Kidney (tissue), 14 donors: ENCODE results near the gene ENAH. TPM values are rescaled to one million over a fixed set of nuclear protein-coding genes. Genes with fewer than 3 reads are reported as not detected.
"Not testable (repeated sequence)": the region's sequence is repeated elsewhere in the genome, so short reads cannot be mapped to it uniquely, and the experiment has no call there.

ENCODE experiments used
- DNase-seq, 5 donors: peaks; one replicate each; pipeline ENCODE4 v3.0.0-alpha.2; 2013 to 2020
- FAIRE-seq: peaks from 2 replicates; lab custom pipeline; 2012; peaks lifted over from hg19 to GRCh38; lab: Jason Lieb, UNC
- H3K27ac ChIP-seq, 2 donors: one replicate each; pipeline ENCODE4 v1.7.0; 2013; ENCODE audit warnings: low read depth in 2 of 2, low read length in 2 of 2, inconsistent platforms in 1 of 2
- H3K27me3 ChIP-seq: one replicate; pipeline ENCODE4 v1.7.1; 2013; ENCODE audit warnings: low read length, inconsistent platforms; ENCODE audit not compliant: control insufficient read depth, insufficient read depth
- H3K36me3 ChIP-seq, 3 donors: one replicate each; pipeline versions ENCODE4 v1.7.0 to v1.7.1; 2013; ENCODE audit warnings: low read length in 3 of 3, control low read depth in 1 of 3, inconsistent platforms in 1 of 3; ENCODE audit not compliant: insufficient read depth in 3 of 3, control insufficient read depth in 2 of 3
- H3K4me1 ChIP-seq, 3 donors: one replicate each; pipeline versions ENCODE4 v1.7.0 to v1.7.1; 2013; ENCODE audit warnings: low read length in 3 of 3, inconsistent platforms in 1 of 3, low read depth in 1 of 3; ENCODE audit not compliant: control insufficient read depth in 2 of 3, insufficient read depth in 2 of 3
- H3K4me3 ChIP-seq, 3 donors: one replicate each; pipeline versions ENCODE4 v1.7.0 to v1.8.1; 2013; ENCODE audit warnings: low read length in 3 of 3, control low read depth in 1 of 3, inconsistent platforms in 1 of 3
- H3K9ac ChIP-seq, 3 donors: one replicate each; pipeline versions ENCODE4 v1.7.0 to v1.7.1; 2013; ENCODE audit warnings: low read length in 3 of 3, control low read depth in 1 of 3, inconsistent platforms in 1 of 3
- H3K9me3 ChIP-seq, 3 donors: one replicate each; pipeline versions ENCODE4 v1.7.0 to v1.7.1; 2013; ENCODE audit warnings: low read length in 3 of 3, control low read depth in 1 of 3, inconsistent platforms in 1 of 3; ENCODE audit not compliant: control insufficient read depth in 2 of 3, insufficient read depth in 1 of 3
- intact Hi-C: fragments of 100-400 bp; cut with DNase I; formaldehyde crosslinking; loops from one replicate; pipeline ENCODE4 v1.11.1; 2022
- polyA plus RNA-seq: library from polyadenylated mRNA; stranded (reverse); fragments of 350-450 nt; fragmentation: Illumina TruSeq; extraction: RNeasy Lipid Tissue Mini Kit (QIAGEN cat#74804); gene quantifications from one replicate; pipeline ENCODE4 v1.2.3, GENCODE V29; 2014; ENCODE audit warnings: low read depth, low replicate concordance; ENCODE audit not compliant: insufficient read depth
- total RNA-seq: library from RNA; stranded (reverse); fragmentation: NEBNext Ultra II Directional; extraction: Animal tissue kit (Norgen Biotek cat#: 25700); gene quantifications from one replicate; pipeline ENCODE4 v1.2.1, GENCODE V29; 2021
- TF ChIP-seq, protein P1 (sequence below): IDR thresholded peaks from 3 replicates; pipeline ENCODE4 v1.5.1; 2012; ENCODE audit warnings: mild to moderate bottlenecking, moderate library complexity, borderline replicate concordance; ENCODE audit not compliant: insufficient read depth; ENCODE audit errors: extremely low read depth
- donor health status: control.
- donor health status: control.
- donor health status: control.
- donor health status: control.
- donor health status: control.
- donor health status: DM: yes; HTN: yes; CAD: no.
- donor health status: Normal renal cell carcinoma (clear cell type).

The ENAH gene
- total and polyA plus RNA-seq, 2 donors from 2014 or later = 6.2 to 42.3 TPM

DNA sequence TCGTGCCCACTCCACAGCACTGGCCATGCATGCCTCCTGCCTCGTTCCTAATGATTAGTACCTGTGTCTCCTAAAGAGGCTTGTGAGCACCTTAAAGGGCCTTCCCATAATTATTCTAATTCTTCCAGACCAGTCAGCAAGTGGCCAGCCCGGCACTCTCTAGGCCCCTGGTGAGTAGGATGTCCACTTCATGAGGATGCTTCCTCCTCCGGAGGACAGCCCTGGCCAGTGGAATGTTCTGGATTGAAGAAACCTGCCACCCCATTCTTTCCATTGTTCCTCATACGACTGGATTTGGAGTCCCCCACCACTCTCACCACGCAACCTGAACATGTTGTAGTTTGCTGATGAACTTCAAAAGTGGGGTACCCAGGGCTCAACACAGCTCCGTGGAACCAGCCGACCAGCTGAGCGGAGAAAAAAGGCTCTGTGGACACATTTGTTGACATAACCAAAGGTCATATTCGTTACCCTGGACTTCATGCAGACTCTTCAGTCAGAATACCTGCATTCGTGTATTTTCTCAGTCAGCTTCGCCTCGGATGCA is 178.4 kb downstream of the ENAH start:
- Histone ChIP-seq H3K27me3 (no peaks in the 10 kb centered on the region), H3K4me3 (no peak overlapping the region), H3K9me3 (no peaks in the 10 kb centered on the region), H3K9ac (peak overlapping the region in 1 of 3 donors; percentile 9), H3K36me3 (no peaks in the 10 kb centered on the region), H3K4me1 (peaks cover 0 to 5% (median 5%) of the 10 kb centered on the region in 3 donors), H3K27ac (no peak overlapping the region)
- DNase-seq (peak in 1 of 5 donors; percentile 54), FAIRE-seq (no peak)
- TF ChIP-seq, protein P1, sequence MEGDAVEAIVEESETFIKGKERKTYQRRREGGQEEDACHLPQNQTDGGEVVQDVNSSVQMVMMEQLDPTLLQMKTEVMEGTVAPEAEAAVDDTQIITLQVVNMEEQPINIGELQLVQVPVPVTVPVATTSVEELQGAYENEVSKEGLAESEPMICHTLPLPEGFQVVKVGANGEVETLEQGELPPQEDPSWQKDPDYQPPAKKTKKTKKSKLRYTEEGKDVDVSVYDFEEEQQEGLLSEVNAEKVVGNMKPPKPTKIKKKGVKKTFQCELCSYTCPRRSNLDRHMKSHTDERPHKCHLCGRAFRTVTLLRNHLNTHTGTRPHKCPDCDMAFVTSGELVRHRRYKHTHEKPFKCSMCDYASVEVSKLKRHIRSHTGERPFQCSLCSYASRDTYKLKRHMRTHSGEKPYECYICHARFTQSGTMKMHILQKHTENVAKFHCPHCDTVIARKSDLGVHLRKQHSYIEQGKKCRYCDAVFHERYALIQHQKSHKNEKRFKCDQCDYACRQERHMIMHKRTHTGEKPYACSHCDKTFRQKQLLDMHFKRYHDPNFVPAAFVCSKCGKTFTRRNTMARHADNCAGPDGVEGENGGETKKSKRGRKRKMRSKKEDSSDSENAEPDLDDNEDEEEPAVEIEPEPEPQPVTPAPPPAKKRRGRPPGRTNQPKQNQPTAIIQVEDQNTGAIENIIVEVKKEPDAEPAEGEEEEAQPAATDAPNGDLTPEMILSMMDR = no peak
- intact Hi-C loops = loop anchor here (10.0 kb wide), 1 partner anchor 500 kb away; no protein-coding TSS in a partner anchor

DNA sequence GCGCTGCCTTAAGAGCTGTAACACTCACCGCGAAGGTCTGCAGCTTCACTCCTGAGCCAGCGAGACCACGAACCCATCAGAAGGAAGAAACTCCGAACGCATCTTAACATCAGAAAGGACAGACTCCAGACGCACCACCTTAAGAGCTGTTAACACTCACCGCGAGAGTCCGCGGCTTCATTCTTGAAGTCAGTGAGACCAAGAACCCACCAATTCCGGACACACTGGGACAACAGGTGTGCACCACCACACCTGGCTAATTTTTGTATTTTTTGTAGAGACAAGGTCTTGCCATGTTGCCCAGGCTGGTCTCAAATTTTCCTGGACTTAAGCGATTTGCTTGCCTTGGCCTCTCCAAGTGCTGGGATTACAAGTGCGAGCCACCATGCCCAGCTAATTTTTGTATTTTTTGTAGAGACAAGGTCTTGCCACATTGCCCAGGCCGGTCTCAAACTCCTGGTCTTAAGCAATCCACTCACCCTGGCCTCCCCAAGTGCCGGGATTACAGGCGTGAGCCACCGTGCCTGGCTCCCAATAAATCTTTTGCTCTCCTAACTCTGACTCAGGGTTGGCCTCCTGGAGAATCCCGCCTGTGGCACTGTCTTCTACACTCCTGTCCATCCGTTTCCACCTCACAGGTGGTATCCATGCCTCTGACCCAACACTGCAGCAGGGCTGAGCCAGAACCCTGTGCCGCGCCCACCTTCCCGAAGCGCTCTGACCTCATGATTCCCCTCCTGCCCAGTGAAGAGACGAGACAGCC is 179.1 kb downstream of the ENAH start:
- H3K4me1 ChIP-seq, FAIRE-seq, H3K9ac ChIP-seq, H3K36me3 ChIP-seq, H3K4me3 ChIP-seq, H3K9me3 ChIP-seq, H3K27me3 ChIP-seq, H3K27ac ChIP-seq: not testable (repeated sequence)
- intact Hi-C loops = loop anchor here (10.0 kb wide), 1 partner anchor 501 kb away; no protein-coding TSS in a partner anchor
- peak in 2 of 5 donors; percentile 35 to 59 for DNase-seq

DNA sequence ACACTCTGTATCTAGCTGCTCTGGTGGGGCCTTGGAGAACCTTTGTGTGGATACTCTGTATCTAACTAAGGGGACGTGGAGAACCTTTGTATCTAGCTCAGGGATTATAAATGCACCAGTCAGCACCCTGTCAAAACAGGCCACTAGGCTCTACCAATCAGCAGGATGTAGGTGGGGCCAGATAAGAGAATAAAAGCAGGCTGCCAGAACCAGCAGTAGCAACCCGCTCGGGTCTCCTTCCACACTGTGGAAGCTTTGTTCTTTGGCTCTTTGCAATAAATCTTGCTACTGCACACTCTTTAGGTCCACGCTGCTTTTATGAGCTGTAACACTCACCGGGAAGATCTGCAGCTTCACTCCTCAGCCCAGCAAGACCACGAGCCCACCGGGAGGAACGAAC is 179.7 kb downstream of the ENAH start:
- H3K4me3 ChIP-seq, H3K9me3 ChIP-seq, H3K36me3 ChIP-seq, H3K27ac ChIP-seq, H3K4me1 ChIP-seq, H3K27me3 ChIP-seq, FAIRE-seq, H3K9ac ChIP-seq: not testable (repeated sequence)
- intact Hi-C loops = loop anchor here (10.0 kb wide), 1 partner anchor 502 kb away; no protein-coding TSS in a partner anchor
- peak in 2 of 5 donors; percentile 4 to 34 for DNase-seq

DNA sequence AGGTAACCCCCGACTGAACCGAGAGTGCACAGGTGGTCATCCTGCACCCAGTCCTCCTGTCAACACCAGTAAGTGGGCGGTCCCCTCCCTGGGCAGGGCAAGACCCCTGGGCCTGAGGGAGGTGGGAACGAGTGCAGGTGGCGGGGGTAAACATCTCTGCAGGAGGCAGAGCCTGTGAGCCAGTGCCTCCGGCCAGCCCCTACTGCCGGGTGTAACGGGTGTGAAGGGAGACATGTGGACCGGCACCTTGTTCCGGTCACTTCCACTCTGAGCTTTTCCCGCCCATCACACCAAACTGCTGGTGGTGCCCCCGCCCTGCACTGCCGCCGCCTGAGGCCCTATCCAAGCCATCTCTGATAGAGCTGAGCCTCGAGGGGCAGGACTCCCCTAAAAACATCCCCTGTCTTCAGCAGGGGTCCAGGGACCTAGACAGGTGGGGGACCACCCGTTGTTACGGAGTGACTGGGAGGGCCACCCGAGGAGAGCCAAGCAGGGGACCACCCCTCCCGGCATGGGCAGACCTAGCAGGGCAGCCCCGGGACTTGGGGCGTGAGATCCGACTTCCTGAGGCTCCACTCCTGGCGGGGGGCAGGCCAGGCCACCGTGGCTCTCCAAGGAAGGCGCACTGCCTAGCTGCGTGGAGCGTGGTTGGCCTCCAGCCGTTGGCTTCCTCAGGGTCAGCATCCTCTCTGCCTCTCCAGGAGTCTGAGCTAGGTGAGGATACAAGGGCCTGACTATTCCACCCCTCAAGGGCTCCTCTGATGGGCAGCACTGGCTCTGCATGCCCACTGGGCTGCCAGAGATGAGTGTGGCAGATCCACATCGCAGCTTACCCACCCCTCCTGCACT is 181.2 kb downstream of the ENAH start:
- DNase-seq (peak in 2 of 5 donors; percentile 36 to 64), FAIRE-seq (no peak)
- H3K4me1 ChIP-seq = peaks cover 0 to 6% (median 5%) of the 10 kb centered on the region in 3 donors
- no peaks in the 10 kb centered on the region for H3K9me3 ChIP-seq
- no peaks in the 10 kb centered on the region for H3K27me3 ChIP-seq
- intact Hi-C loops = loop anchor here (10.0 kb wide), 1 partner anchor 503 kb away; no protein-coding TSS in a partner anchor
- H3K36me3 ChIP-seq = no peaks in the 10 kb centered on the region
- no peak overlapping the region for H3K9ac ChIP-seq
- H3K27ac ChIP-seq = no peak overlapping the region
- no peak overlapping the region for H3K4me3 ChIP-seq
- TF ChIP-seq, protein P1 = no peak
